DMS53 treated with DMSO at 0.1 percent for 48 hours (cell line): ENCODE data around the gene DIO1.
"Not testable (repeated sequence)": the region's sequence is repeated elsewhere in the genome, so short reads cannot be mapped to it uniquely, and the experiment has no call there.

ENCODE experiments used
- DNase-seq: peaks from one replicate; lab custom pipeline; 2025; ENCODE audit not compliant: unreplicated experiment; lab: John Stamatoyannopoulos, UW

The DIO1 gene

DNA sequence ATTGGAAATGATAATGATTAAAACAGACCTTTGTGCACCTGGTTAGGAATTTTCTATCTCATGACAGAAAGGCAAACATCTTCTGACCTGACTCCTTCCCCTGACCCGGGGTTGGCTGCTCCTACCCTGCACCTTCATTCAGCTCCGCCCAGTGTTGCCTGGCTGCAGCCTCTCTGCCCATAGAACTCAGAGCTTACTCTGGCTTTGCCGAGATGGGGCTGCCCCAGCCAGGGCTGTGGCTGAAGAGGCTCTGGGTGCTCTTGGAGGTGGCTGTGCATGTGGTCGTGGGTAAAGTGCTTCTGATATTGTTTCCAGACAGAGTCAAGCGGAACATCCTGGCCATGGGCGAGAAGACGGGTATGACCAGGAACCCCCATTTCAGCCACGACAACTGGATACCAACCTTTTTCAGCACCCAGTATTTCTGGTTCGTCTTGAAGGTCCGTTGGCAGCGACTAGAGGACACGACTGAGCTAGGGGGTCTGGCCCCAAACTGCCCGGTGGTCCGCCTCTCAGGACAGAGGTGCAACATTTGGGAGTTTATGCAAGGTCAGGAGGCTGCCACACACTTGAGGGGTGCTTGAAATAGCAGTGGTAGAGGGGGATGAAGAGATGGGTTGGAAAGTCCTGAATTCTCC, at the start of gene DIO1:
Gene DIO1 (plus strand): TSS at position 189 of the 638 bp plus-strand sequence. CDS start 24 bp downstream, at position 213.
- DNase-seq = peak; percentile 9

DNA sequence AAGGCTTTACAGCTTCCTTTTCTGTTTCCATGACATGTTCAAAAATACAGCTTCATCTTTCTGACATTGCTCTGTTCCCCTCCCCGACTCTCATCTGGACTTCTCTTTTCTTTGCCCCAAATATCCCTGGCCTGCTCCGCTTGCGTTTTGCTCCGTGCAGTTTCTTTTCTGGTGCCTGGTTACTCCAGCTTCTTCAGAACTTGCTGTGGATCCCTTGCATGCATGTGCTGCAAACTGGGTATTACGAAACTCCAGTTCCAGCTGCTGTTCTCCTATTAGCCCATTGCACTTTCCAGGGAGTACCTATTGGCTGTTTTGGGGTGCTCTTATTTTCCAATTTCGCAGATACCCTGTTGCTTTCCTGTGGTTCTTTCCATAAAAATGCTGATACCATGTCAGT, 46.0 kb upstream of the DIO1 start:
- DNase-seq = no peak

DNA sequence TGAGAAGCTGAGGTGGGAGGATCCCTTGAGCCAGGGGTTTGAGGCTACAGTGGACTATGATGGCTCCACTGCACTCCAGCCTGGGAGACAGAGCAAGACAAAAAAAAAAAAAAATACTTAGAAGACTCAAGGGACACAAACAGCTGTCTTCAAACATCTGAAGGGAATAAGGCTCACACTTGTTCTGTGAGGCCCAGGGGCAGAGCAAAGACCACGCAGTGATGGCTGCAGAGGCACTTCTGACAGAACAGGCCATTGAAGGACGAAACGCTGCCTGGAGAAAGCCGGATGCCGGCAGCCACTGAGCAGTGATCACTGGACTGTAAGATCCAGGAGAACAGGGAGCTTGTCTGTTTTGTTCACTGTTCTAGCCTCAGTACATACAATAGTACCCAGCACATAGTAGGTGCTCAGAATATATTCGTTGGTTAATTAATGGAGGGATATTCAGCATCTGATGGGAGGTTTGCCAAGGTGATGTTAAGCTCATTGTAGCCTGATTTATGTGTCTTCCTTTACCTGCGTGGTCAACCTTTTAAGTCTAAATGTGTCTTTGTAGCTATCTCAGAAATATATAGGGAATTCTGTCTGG, 43.8 kb upstream of the DIO1 start:
- DNase-seq = no peak

DNA sequence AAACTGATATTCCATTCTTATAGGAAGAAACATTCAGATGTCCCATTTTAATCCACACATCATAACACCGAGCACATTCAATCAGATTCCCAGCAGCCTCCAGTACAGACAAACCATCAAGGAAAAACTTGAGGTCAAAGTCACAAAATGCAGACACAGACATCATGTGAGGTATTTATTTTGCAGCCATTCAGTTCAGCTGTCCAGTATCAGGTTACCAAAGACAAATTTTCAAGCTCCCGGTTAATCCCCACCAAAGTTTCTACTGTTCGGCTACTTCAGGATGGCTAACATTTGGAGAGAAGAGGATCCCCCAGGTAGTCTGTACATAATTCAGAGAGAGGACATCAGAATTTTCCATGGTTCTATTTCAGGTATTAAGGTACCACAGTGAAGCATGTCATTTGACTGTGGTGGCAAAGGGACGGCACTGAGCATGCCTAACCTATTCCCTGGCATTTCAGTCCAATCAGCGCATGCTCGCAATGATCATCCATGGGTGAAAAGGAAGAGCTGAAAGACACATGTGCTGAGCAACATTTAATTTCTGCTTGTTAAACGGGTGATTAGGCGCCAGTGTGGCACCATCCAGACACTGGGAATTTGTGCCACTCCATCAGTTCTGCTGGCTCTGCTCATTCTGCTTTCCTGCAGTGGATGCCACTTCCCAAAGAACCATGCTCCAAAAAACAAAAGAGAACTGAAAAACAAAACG, 42.3 kb upstream of the DIO1 start:
- no peak for DNase-seq

DNA sequence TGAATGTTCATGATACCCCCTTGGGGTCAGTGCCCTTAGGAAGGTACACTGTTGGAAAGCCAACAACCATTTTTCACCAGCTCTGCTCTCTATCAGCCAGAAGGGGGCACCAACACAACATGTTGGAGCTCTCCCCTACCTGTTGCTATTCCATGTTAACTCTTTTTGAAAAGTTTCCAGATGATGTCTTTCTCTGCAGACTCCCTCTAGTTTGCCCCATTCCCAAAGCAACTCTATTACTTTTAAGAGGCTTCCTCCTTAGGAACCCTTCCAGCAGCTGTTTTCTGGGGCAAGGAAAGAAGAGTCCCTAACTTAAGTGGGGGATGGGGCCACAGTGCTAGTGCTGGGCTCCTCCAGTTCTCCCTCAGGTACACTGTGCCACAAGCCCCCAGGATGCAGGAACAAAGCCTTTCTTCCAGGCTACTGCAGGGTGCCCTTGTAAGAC, 33.0 kb upstream of the DIO1 start:
- DNase-seq = peak; percentile 84

DNA sequence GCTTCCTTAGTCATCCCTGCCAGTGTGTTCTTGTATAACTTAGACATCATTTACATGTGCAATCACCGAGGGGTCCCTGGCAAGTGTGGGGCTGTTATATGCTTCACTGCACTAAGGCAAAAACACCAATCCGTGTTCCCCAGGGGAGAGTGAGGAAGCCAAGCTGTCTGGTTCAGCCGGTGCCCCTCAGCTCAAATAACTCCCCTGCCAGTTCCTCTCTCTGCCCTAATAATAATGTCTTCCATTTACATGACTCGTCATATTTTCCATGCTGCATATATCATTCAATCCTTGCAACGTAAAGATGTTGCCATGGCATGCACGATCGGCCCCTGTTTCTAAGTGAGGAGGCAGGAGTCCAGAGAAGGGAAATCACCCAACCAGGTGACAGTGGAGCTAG, 31.5 kb upstream of the DIO1 start:
- no peak for DNase-seq

DNA sequence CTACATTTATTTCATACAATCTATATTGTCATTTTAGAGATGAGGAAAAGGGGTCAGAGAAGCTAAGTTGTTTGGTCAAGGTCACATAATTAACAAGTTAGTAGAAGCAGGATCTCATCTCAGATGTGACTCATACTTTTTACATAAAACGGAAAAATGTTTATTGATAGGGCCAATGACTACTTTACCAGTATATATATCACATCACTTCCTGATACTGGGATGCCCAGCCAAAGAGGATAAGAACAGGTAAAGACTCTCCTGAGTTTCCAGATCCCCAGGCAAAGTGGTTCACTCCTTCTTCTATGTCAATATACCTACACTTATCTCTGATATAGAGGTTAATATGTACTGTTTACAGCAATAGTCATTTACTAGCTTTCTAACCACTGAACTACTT, 25.4 kb upstream of the DIO1 start:
- no peak for DNase-seq

DNA sequence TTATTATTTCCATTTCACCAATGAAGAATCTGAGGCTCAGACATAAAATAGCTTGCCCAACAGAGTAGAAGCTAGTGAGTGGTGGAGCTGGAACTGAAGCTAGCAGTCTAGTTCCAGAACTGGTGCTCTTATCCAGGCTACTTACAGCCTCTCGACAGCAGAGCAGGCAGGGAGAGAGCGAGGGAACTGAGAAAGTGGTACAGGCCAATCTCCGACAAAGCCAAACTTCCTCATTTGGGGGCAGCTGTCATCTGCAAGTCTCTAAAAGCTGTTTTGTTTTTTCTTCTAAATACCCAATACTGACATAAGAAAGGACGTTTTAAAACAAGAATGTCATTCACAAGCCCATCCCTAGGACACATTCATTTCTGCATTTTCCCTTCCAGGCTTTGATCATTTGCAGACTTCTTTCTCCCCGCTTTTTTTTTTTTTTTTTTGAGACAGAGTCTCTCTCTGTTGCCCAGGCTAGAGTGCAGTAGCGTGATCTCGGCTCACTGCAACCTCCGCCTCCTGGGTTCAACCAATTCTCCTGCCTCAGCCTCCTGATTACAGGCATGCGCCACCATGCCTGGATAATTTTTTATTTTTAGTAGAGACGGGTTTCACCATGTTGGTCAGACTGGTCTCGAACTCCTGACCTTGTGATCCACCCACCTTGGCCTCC, 24.4 kb upstream of the DIO1 start:
- DNase-seq = no peak

DNA sequence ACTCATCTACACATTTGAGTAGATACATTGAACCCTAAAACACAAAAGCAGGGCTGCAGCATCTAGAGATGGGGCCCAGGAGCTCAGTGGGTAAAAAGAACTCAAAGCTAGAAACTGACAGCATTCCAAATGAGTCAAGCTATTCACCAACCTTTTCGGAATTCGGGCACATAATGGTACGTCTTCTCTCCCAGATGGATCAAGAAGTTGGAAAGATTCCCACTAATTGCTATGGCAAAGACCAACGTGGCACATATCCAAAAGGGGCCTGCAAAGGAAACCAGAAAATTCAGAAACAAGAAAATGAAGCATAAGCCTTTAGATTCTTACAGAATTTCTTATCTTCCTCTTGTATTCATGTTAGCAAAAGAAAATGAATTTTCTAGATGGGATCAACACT, 22.8 kb upstream of the DIO1 start:
- DNase-seq = no peak

DNA sequence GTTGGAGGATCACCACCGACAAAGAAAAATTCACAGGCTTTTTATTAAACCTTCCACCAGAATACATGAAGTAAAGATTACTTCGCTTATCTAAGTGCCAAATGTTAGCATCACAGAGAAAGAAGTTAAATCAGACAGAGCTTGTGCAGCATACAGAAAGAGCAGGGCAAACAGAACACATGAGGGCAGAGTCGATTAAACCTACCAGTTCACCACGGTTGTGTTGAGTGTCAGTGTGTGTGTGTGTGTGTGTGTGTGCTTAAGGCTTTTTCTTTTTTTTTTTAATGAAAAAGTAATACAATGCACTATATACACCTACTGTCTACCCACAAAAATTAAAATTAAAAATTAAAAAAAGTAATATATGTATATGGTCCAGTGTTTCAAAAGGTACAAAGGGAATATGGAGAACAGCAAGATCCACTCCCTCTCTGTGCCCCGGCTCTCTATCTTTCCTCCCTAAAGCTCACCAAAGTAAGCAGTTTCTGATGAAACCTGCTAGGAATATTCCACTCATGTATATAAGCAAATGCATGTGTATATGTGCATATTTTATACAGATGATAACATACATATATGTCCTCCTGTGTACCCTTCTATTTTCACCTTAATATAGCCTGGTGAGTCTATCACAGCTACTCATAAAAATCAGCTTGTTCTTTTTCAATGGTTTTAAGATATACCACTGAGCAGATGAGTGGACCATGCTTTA, 22.1 kb upstream of the DIO1 start:
- no peak for DNase-seq

DNA sequence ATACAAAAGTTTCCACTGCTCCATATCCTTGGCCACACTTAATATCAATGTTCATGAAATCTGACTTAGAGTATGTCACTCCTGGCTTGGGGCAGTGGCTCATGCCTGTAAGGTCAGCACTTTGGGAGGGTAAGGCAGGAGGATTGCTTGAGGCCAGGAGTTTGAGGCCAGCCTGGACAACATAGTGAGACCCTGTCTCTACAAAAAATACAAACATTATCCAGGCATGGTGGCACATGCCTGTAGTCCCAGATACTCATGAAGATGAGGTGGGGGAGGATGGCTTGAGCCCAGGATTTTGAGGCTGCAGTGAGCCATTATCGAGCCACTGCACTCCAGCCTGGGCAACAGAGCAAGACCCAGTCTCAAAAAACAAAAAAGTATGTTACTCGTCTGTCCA, 18.8 kb upstream of the DIO1 start:
- not testable (repeated sequence) for DNase-seq

DNA sequence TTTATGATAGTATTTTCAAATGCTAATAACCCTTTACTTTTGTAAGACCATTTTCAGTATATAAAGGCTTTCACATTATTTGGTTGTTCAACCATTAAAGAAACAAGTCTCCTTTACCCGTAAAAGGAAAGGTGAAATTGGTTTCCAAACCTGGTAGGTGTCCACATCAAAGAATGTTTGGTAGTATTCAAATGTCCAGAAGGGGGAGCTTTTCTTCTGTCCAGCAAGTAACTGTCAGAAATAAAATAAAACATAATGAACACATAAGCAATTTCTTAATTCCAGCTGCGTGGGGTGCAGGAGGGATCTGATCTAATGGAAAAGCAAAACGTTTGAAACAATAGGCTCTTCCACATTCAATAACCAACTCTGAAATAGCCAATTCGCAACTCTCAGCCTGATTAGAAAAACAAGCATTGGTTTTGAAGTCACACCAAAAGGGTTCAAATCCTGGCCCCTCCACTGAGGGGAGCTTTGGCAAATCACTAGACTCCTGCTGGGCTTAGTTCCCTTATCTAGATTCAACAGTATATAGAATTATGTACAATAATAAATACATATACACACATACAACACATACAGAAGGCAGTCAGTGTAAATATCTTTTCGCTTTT, 15.4 kb upstream of the DIO1 start:
- DNase-seq = peak; percentile 81

DNA sequence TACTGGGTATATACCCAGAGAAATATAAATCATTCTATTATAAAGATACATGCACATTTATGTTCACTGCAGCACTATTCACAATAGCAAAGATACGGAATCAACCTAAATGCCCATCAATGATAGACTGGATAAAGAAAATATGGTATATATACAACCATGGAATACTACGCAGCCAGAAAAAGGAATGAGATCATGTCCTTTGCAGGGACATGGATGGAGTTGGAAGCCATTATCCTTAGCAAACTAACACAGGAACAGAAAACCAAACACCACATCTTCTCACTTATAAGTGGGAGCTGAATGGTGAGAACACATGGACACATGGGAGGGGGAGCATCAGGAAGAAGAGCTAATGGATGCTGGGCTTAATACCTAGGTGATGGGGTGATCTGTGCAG, 12.1 kb upstream of the DIO1 start:
- DNase-seq = not testable (repeated sequence)

DNA sequence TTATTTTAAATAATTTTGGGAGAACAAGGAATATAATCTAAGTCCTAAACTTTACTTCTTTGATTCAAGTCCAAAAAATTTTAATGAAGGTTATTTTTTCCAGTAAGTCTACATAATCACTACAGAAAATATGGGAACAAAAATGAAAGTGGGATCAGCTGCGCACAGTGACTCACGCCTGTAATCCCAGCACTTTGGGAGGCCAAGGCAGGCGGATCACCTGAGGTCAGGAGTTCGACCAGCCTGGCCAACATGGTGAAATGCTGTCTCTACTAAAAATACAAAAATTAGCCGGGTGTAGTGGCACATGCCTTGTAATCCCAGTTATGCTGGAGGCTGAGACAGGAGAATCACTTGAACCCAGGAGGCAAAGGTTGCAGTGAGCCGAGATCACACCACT, 10.4 kb upstream of the DIO1 start:
- DNase-seq = not testable (repeated sequence)

DNA sequence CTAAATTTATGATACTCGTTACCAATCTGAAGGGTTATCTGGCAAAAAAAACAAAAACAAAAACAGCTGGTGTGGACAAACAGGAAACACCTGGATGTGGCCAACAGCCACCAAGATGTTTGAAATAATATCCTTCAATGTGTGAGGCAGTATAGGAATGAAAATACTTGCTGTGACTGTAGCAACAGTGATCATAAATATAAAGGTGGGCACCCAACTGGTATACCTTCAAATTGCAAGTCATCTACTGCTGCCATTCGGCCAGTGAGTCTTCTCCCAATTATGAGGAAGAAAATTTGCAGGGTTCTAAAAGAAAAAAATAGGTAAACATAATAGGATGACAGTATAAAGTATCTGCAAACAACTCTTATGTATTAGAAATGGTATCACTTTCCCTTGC, 5.3 kb upstream of the DIO1 start:
- DNase-seq = no peak

DNA sequence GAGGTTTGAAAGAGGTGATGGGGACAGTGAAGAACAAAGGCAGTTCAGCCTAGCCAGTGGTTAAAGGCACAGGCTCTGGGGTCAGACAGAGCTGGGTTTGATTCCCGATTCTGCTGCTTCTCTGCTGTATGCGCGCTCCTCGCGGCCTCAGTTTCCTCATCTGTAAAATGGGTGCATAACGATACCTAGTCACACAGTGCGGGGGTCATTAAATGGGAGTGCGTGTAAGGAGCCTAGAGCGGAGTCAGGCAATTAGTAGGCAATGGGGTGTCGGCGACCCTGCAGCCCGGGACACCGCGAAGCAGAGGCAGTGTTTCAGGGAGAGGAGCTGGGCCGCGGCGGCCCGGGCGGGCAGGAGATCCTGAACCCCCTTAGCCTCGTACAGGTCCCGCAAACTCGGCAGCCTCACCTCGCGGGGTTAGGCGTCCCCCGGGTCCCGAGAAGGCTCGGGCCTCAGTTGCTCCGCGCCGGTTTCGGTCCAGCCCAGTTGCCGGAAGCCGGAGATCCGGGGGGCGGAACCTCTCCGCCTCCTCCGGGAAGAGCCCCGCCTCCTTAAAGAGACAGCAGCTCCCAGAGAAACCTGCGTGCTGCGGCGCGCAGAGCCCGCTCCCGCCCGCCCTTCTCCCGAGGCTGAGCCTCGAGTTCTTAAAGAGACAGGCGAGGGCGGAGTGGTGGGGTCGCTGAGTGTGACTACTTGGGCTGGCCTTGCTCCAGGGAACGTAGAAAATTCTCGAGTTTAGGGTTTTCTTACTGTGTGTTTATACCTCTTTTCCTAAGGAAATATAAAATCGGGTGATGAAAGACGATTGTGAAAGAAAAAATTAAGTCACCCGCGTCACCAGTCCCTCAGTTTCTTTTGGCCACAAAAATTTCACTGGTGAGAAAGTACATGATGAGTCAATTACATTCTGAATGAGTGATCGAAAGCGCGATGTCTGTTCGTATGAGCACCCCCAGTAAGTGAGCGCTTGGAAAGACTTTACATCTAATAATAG, 4.4 kb upstream of the DIO1 start, which contains the start of gene YIPF1:
Gene YIPF1 (minus strand): TSS at position 494 of the 995 bp plus-strand sequence. CDS start 860 bp downstream, outside the sequence.
- DNase-seq = peak; percentile 96

DNA sequence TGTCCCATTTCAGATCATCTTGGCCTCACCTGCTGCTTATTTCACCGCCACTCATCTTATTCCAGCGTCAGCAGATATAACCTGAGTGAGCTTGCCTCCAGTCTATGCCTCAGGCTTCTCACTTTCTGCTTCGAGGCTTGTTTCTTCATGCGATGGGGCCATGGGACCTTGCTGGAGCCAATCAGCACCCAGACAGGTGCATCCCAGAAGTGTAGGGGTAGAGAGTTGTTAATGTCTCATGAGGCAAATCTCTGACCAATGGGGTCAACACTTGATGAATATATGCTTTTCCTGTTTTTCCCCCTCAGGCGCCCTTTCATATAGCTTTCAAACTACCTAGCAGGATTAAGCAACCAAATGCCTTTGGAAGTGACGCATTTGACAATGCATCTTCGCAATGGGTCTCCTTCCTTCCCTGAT, 3.5 kb upstream of the DIO1 start:
- no peak for DNase-seq

DNA sequence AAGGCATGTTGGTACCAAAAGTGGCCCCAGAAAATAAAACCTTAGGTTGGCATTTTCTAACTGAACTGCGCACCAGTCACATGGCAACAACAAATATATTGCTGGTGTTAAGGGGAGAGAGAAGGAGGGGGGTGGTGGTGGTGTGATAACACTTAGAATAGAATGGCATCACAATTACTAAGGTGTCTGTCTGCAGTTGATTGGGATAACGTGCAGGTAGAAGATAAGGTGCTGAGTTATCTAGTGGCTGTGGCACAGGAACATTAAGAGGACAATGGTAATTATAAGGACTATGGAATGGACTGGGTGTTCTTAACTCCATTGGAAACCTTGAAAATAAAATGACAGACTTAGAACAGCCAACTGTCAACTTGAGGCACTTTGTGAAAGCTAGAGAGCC, 3.0 kb upstream of the DIO1 start:
- no peak for DNase-seq

DNA sequence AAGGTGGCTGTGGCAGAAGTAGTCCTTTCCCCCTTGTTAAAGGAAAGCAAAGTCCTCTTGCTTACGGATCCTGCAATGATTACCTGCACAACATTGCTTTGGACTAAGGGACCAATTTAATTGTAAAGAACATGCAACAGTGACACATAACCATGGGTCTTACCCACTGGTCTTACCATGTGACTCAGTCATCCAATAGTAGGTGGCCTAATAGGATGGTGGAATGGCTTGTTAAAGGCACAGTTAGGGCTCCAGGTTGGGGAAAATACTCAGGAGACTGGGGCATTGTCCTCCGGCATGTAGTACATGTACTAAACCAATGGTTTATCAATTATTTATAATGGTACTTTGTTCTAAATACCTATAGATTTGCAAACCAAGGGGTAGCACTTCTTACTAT, 2.3 kb upstream of the DIO1 start:
- DNase-seq = no peak
